NB4 (cell line): ENCODE data around the gene OR52A5.
"Not testable (repeated sequence)": the region's sequence is repeated elsewhere in the genome, so short reads cannot be mapped to it uniquely, and the experiment has no call there.

Experiments
- DNase-seq: peaks from one replicate; pipeline ENCODE4 v3.0.0; 2010; ENCODE audit warnings: low read depth
- H3K4me3 ChIP-seq: one replicate; pipeline ENCODE4 v1.5.1; 2011; ENCODE audit warnings: mild to moderate bottlenecking, low read depth, low read length, moderate library complexity
- CTCF ChIP-seq: IDR thresholded peaks from one replicate; pipeline ENCODE4 v1.5.1; 2012; ENCODE audit warnings: low read depth, low read length
- MAX ChIP-seq: IDR thresholded peaks from 2 replicates; pipeline ENCODE4 v1.6.1; 2011; ENCODE audit warnings: low read depth, low read length
- MYC ChIP-seq: IDR thresholded peaks from 2 replicates; pipeline ENCODE4 v1.6.1; 2011; ENCODE audit warnings: low read depth, low read length
- POLR2A ChIP-seq: IDR thresholded peaks from 2 replicates; pipeline ENCODE4 v1.6.1; 2011; ENCODE audit warnings: mild to moderate bottlenecking; ENCODE audit not compliant: insufficient read length; ENCODE audit errors: extremely low read depth

Gene OR52A5

GRCh38 chr11:5159806-5160205 lies 21.6 kb upstream of the OR52A5 start:
- no peak for TF ChIP-seq CTCF
- no peak for TF ChIP-seq MYC
- TF ChIP-seq MAX: no peak
- TF ChIP-seq POLR2A: no peak
- no peak overlapping the region for H3K4me3 ChIP-seq
- no peak for DNase-seq

GRCh38 chr11:5154657-5155056 lies 16.5 kb upstream of the OR52A5 start, which contains the start of gene OR52A1:
Gene OR52A1 (minus strand): TSS chr11:5154757. CDS start chr11:5152369, 2,388 bp downstream.
- no peak within 1 kb of the TSS for H3K4me3 ChIP-seq
- no peak for DNase-seq
- TF ChIP-seq CTCF (no peak), MAX (no peak), POLR2A (no peak), MYC (no peak)

GRCh38 chr11:5153574-5154431 lies 15.6 kb upstream of the OR52A5 start:
- H3K4me3 ChIP-seq: no peak overlapping the region
- no peak for TF ChIP-seq POLR2A
- no peak for TF ChIP-seq MYC
- no peak for TF ChIP-seq MAX
- TF ChIP-seq CTCF: no peak
- no peak for DNase-seq

- no peak overlapping the region for H3K4me3 ChIP-seq
- TF ChIP-seq POLR2A (no peak), CTCF (no peak), MYC (no peak), MAX (no peak)
- DNase-seq: no peak
These were observed 13.6 kb upstream of the OR52A5 start for GRCh38 chr11:5151713-5152153.

GRCh38 chr11:5144206-5144605 lies 6.0 kb upstream of the OR52A5 start:
- H3K4me3 ChIP-seq, DNase-seq: not testable (repeated sequence)

GRCh38 chr11:5137014-5137413 lies 1.1 kb downstream of the OR52A5 start:
- no peak for DNase-seq
- no peak overlapping the region for H3K4me3 ChIP-seq
- TF ChIP-seq MAX (no peak), CTCF (no peak), POLR2A (no peak), MYC (no peak)
